Thyroid gland (tissue), 4 donors: ENCODE data around the gene TOM1L2. TPM values are rescaled to one million over a fixed set of nuclear protein-coding genes. Genes with fewer than 3 reads are reported as not detected.
"Not testable (repeated sequence)": the region's sequence is repeated elsewhere in the genome, so short reads cannot be mapped to it uniquely, and the experiment has no call there.

ENCODE experiments used
- DNase-seq, 2 donors: peaks; one replicate each; pipeline ENCODE4 v3.0.0-alpha.2; 2019
- H3K27ac ChIP-seq, 3 donors: fragments of 200-600 bp; sonication (generic); 1 replicate in 2 of 3; 2 replicates in 1 of 3; pipeline ENCODE4 v1.5.1; 2016 to 2019; ENCODE audit warnings: mild to moderate bottlenecking in 1 of 3, moderate library complexity in 1 of 3
- H3K27me3 ChIP-seq: fragments of 200-600 bp; sonication (generic); one replicate; pipeline ENCODE4 v1.5.1; 2019
- H3K36me3 ChIP-seq, 2 donors: fragments of 200-600 bp; sonication (generic); one replicate each; pipeline ENCODE4 v1.5.1; 2016 to 2019
- H3K4me1 ChIP-seq, 2 donors: fragments of 200-600 bp; sonication (generic); one replicate each; pipeline ENCODE4 v1.5.1; 2017 to 2019
- H3K4me3 ChIP-seq, 3 donors: fragments of 200-600 bp; sonication (generic); replicated peaks in 1 of 3; 1 replicate in 2 of 3; 2 replicates in 1 of 3; pipeline ENCODE4 v1.5.1; 2016; ENCODE audit warnings: mild to moderate bottlenecking in 1 of 3
- H3K9me3 ChIP-seq: fragments of 200-600 bp; sonication (generic); one replicate; pipeline ENCODE4 v1.5.1; 2017
- CTCF ChIP-seq, 6 experiments: fragments of 200-600 bp in 3 of 6; fragments of 450-650 bp in 3 of 6; sonication (generic) in 3 of 6; IDR thresholded peaks; one replicate each; pipeline ENCODE4 v1.5.1; 2016 to 2019; ENCODE audit warnings: antibody characterized with exemption in 6 of 6, mild to moderate bottlenecking in 2 of 6, inconsistent platforms in 1 of 6, moderate library complexity in 1 of 6
- POLR2A ChIP-seq, 2 donors: fragments of 450-650 bp; IDR thresholded peaks; one replicate each; pipeline ENCODE4 v1.6.1; 2017; ENCODE audit warnings: antibody characterized with exemption in 2 of 2, mild to moderate bottlenecking in 2 of 2, moderate library complexity in 1 of 2
- WGBS, 2 donors: methylation state at CpG; one replicate each; pipeline ENCODE4 v1.1.5; 2017; 5-methylcytosine and 5-hydroxymethylcytosine counted together
- intact Hi-C: fragments of 100-400 bp; cut with DNase I; formaldehyde crosslinking; loops from one replicate; pipeline ENCODE4 v1.15.1; 2023
- total RNA-seq, 4 donors: library from RNA; depleted of rRNA; stranded (reverse); fragments of >200 nt; gene quantifications; one replicate each; pipeline ENCODE4 v1.2.3, GENCODE V29; 2016

The TOM1L2 gene
- total RNA-seq, 4 donors from 2014 or later = 138 to 881 (median 257) TPM

- peak overlapping the region; percentile 6 to 83 (median 64) for H3K27ac ChIP-seq
- H3K27me3 ChIP-seq = no peaks in the 10 kb centered on the region
- 66 to 77% methylated on average over 27 of the region's 27 CpGs for WGBS, 2 donors
- no peak for TF ChIP-seq POLR2A (IDR thresholded peaks at IDR 0.05)
- TF ChIP-seq CTCF (IDR thresholded peaks at IDR 0.05) = no peak
- peaks cover 32 to 58% of the 10 kb centered on the region in 2 donors for H3K4me1 ChIP-seq
- no peaks in the 10 kb centered on the region for H3K9me3 ChIP-seq
- H3K36me3 ChIP-seq = peaks cover 0 to 14% of the 10 kb centered on the region in 2 donors
- no peak for DNase-seq
- intact Hi-C loops = loop anchor here (10.0 kb wide), 1 partner anchor 104 kb away; no protein-coding TSS in a partner anchor
- no peak overlapping the region for H3K4me3 ChIP-seq
Observed at GRCh38 chr17:17810895-17811248, 161.3 kb downstream of the TOM1L2 start.

GRCh38 chr17:17810084-17810894 lies 161.9 kb downstream of the TOM1L2 start:
- TF ChIP-seq CTCF (IDR thresholded peaks at IDR 0.05) (no peak), POLR2A (IDR thresholded peaks at IDR 0.05) (no peak)
- H3K27ac ChIP-seq = peak overlapping the region; percentile 64 to 88 (median 83)
- peaks cover 0 to 16% of the 10 kb centered on the region in 2 donors for H3K36me3 ChIP-seq
- no peaks in the 10 kb centered on the region for H3K27me3 ChIP-seq
- peak; percentile 85 to 86 for DNase-seq
- WGBS, 2 donors = 49 to 51% methylated on average over 25 to 33 of the region's 68 CpGs
- peak overlapping the region in 1 of 3 donors; percentile 17 for H3K4me3 ChIP-seq
- intact Hi-C loops = loop anchor here (10.0 kb wide), 1 partner anchor 105 kb away; no protein-coding TSS in a partner anchor
- peaks cover 32 to 52% of the 10 kb centered on the region in 2 donors for H3K4me1 ChIP-seq
- no peaks in the 10 kb centered on the region for H3K9me3 ChIP-seq

- Histone ChIP-seq H3K4me1 (peaks cover 32 to 45% of the 10 kb centered on the region in 2 donors), H3K27me3 (no peaks in the 10 kb centered on the region), H3K27ac (peak overlapping the region; percentile 64 to 88 (median 83)), H3K9me3 (no peaks in the 10 kb centered on the region), H3K36me3 (peaks cover 0 to 12% of the 10 kb centered on the region in 2 donors), H3K4me3 (peak overlapping the region in 1 of 3 donors; percentile 17)
- WGBS, 2 donors = 54 to 74% methylated on average over 6 to 23 of the region's 52 CpGs
- intact Hi-C loops = loop anchor here (5.0 to 10.0 kb wide), 2 partner anchors 105 to 127 kb away; partner anchors contain the start of gene RAI1
- TF ChIP-seq CTCF (IDR thresholded peaks at IDR 0.05) = no peak
- TF ChIP-seq POLR2A (IDR thresholded peaks at IDR 0.05) = no peak
- no peak for DNase-seq
Observed at GRCh38 chr17:17809531-17810083, 162.6 kb downstream of the TOM1L2 start.

GRCh38 chr17:17808706-17809432 lies 163.3 kb downstream of the TOM1L2 start:
- DNase-seq = peak; percentile 62 to 71
- TF ChIP-seq POLR2A (IDR thresholded peaks at IDR 0.05) (no peak), CTCF (IDR thresholded peaks at IDR 0.05) (no peak)
- 51 to 53% methylated on average over 15 of the region's 15 CpGs for WGBS, 2 donors
- no peak overlapping the region for H3K4me3 ChIP-seq
- H3K36me3 ChIP-seq = peaks cover 1 to 11% of the 10 kb centered on the region in 2 donors
- H3K27ac ChIP-seq = peak overlapping the region in 1 of 3 donors; percentile 64
- H3K4me1 ChIP-seq = peaks cover 32 to 38% of the 10 kb centered on the region in 2 donors
- H3K9me3 ChIP-seq = no peaks in the 10 kb centered on the region
- intact Hi-C loops = loop anchor here (5.0 kb wide), 1 partner anchor 127 kb away; the partner anchor contains the start of gene RAI1
- H3K27me3 ChIP-seq = no peaks in the 10 kb centered on the region

GRCh38 chr17:17808200-17808599 lies 164.0 kb downstream of the TOM1L2 start:
- intact Hi-C loops = loop anchor here (5.0 kb wide), 1 partner anchor 126 kb away; the partner anchor contains the start of gene RAI1
- DNase-seq, H3K9me3 ChIP-seq, H3K27ac ChIP-seq, H3K27me3 ChIP-seq, H3K4me3 ChIP-seq: not testable (repeated sequence)
- 93 to 98% methylated on average over 5 of the region's 5 CpGs for WGBS, 2 donors
- peaks cover 32 to 37% of the 10 kb centered on the region in 2 donors for H3K4me1 ChIP-seq
- H3K36me3 ChIP-seq = peaks cover 8 to 12% of the 10 kb centered on the region in 2 donors
